ENCODE measurements around the gene SLC36A4.
"Not testable (repeated sequence)": the region's sequence is repeated elsewhere in the genome, so short reads cannot be mapped to it uniquely, and the experiment has no call there.

SLC36A4 gene

DNA sequence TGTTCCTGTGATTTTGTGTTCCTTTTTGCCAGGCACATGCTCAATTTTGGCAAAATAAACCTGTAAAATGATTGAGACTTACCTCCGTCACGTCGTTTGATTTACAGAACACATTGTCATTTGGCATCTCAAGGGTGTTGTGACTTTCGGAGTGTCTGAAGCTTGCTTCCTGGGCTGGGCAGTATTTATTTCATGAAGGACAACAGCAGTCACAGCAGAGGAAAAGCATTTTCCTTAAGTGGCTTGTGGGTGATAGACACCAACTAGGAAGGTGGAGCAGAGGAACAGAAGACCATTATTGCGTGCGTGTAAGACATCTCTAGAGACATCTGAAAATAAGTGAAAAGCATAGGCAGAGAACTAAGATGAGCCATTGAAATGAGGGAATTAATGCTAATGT, 80.2 kb downstream of the SLC36A4 start:
- Histone ChIP-seq H3K9ac (ENCODE audit: low read length) (peak overlapping the region; percentile 56), H3K27me3 (ENCODE audit: control insufficient read depth, insufficient read depth, low read length) (no peaks in the 10 kb centered on the region), H3K27ac (ENCODE audit: low read length) (peak overlapping the region; percentile 74), H3K36me3 (ENCODE audit: control insufficient read depth, low read depth, low read length) (no peaks in the 10 kb centered on the region), H3K4me1 (ENCODE audit: control insufficient read depth, low read depth, low read length) (peaks cover 51% of the 10 kb centered on the region), H3K9me3 (ENCODE audit: control insufficient read depth, low read depth, low read length) (no peaks in the 10 kb centered on the region), H3K4me3 (ENCODE audit: low read length) (peak overlapping the region; percentile 52)

DNA sequence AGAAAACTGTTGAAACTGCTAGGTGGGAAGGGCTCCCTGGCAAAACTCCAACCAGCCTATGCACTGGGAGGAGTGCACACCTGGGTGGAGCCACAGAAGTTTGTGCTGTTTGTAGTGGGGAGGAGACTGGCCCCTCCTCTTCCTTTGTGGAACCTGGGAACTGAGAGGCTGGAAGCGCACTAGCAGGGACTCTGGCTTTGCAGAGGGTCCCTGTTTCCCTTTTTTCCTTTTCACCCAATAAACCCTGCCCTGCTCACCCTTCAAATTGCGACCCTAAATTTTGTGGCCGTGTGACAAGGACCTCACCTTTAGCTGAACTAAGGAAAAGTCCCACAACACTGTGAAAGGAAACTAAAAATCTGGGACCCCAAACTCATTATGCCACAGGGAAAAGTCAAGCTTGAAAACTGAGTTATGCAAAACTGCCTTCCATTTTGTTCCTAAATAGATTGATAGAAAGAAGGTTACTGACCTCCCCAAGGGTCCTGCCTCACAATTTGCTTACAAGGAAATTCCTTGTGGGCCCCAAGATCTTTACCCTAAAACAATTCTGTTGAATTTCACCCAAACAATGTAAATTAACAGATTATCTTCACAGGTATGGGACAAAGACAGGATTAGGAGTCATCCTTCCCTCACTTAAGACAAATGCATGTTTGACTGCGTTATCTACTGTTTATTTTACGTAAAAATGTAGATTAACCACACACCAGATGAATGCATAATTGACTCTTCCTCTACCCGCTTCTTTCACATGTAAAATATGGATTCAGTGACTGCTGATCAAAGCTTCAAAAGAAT, 81.0 kb downstream of the SLC36A4 start:
- H3K36me3 ChIP-seq (ENCODE audit: control insufficient read depth, low read depth, low read length) = no peaks in the 10 kb centered on the region
- no peaks in the 10 kb centered on the region for H3K9me3 ChIP-seq (ENCODE audit: control insufficient read depth, low read depth, low read length)
- no peaks in the 10 kb centered on the region for H3K27me3 ChIP-seq (ENCODE audit: control insufficient read depth, insufficient read depth, low read length)
- H3K4me1 ChIP-seq (ENCODE audit: control insufficient read depth, low read depth, low read length) = peaks cover 51% of the 10 kb centered on the region
- H3K9ac ChIP-seq (ENCODE audit: low read length) = peak overlapping the region; percentile 56
- peak overlapping the region; percentile 74 for H3K27ac ChIP-seq (ENCODE audit: low read length)
- peak overlapping the region; percentile 52 for H3K4me3 ChIP-seq (ENCODE audit: low read length)

DNA sequence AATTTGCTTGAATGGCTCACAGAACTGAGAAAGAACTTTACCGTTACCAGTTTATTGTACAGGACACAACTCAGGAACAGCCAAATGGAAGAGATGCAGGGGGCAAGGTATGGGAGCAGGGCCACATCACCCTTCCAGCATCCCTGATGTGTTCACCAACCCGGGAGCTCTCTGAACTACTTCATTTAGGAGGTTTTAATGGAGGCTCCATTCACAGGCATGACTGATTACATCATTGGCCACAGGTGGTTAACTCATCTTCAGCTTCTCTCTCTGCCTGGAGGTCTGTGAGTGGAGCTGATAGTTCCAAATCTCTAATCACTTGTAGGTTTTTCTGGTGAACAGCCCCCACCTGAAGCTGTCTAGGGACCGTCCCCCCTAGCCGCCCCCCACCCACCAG, 83.5 kb downstream of the SLC36A4 start:
- Histone ChIP-seq H3K27ac (ENCODE audit: low read length) (no peak overlapping the region), H3K4me1 (ENCODE audit: control insufficient read depth, low read depth, low read length) (peaks cover 51% of the 10 kb centered on the region), H3K27me3 (ENCODE audit: control insufficient read depth, insufficient read depth, low read length) (no peaks in the 10 kb centered on the region), H3K36me3 (ENCODE audit: control insufficient read depth, low read depth, low read length) (no peaks in the 10 kb centered on the region), H3K9me3 (ENCODE audit: control insufficient read depth, low read depth, low read length) (no peaks in the 10 kb centered on the region), H3K9ac (ENCODE audit: low read length) (no peak overlapping the region), H3K4me3 (ENCODE audit: low read length) (no peak overlapping the region)

- H3K36me3 ChIP-seq (ENCODE audit: control insufficient read depth, low read depth, low read length) = no peaks in the 10 kb centered on the region
- no peak overlapping the region for H3K9ac ChIP-seq (ENCODE audit: low read length)
- no peaks in the 10 kb centered on the region for H3K9me3 ChIP-seq (ENCODE audit: control insufficient read depth, low read depth, low read length)
- H3K4me3 ChIP-seq (ENCODE audit: low read length) = no peak overlapping the region
- H3K27me3 ChIP-seq (ENCODE audit: control insufficient read depth, insufficient read depth, low read length) = no peaks in the 10 kb centered on the region
- no peak overlapping the region for H3K27ac ChIP-seq (ENCODE audit: low read length)
- peaks cover 51% of the 10 kb centered on the region for H3K4me1 ChIP-seq (ENCODE audit: control insufficient read depth, low read depth, low read length)
These were observed 84.0 kb downstream of the SLC36A4 start for GRCh38 chr11:93113824-93114223.

DNA sequence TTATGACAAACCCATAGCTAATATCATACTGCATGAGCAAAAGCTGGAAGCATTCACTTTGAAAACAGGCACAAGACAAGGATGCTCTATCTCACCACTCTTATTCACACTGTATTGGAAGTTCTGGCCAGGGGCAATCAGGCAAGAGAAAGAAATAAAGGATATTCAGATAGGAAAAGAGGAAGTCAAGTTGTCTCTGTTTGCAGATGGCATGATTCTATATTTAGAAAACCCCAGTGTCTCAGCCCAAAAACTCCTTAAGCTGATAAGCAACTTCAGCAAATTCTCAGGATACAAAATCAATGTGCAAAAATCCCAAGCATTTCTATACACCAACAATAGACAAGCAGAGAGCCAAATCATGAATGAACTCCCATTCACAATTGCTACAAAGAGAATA, 86.6 kb downstream of the SLC36A4 start:
- H3K27me3 ChIP-seq (ENCODE audit: control insufficient read depth, insufficient read depth, low read length); H3K36me3 ChIP-seq (ENCODE audit: control insufficient read depth, low read depth, low read length); H3K27ac ChIP-seq (ENCODE audit: low read length); H3K9ac ChIP-seq (ENCODE audit: low read length); H3K9me3 ChIP-seq (ENCODE audit: control insufficient read depth, low read depth, low read length); H3K4me3 ChIP-seq (ENCODE audit: low read length): not testable (repeated sequence)
- peaks cover 25% of the 10 kb centered on the region for H3K4me1 ChIP-seq (ENCODE audit: control insufficient read depth, low read depth, low read length)

GRCh38 chr11:93100211-93100610, 97.6 kb downstream of the SLC36A4 start:
- H3K9ac ChIP-seq (ENCODE audit: low read length) = no peak overlapping the region
- no peaks in the 10 kb centered on the region for H3K4me1 ChIP-seq (ENCODE audit: control insufficient read depth, low read depth, low read length)
- no peak overlapping the region for H3K27ac ChIP-seq (ENCODE audit: low read length)
- no peaks in the 10 kb centered on the region for H3K36me3 ChIP-seq (ENCODE audit: control insufficient read depth, low read depth, low read length)
- H3K4me3 ChIP-seq (ENCODE audit: low read length) = no peak overlapping the region
- no peaks in the 10 kb centered on the region for H3K27me3 ChIP-seq (ENCODE audit: control insufficient read depth, insufficient read depth, low read length)
- peaks cover under 1% of the 10 kb centered on the region for H3K9me3 ChIP-seq (ENCODE audit: control insufficient read depth, low read depth, low read length)

DNA sequence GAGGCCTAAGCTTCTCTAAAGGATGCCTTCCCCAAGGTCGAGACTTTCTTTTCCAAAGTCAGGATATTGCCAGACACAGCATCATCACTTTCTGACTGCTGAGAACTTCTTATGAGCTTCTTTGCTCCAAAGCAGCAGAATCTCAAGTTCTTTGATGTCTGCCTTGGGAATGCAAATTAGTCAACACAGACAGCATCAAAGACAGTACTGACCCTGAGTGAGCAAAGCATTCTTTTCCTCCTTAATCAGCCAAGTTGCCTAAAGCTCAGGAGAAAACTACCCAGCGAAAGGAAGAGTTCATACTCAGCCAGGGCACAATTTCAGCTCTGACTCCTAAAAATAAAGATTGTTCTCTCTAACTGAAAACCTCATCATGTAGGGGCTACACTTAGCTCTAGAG, 98.0 kb downstream of the SLC36A4 start:
- Histone ChIP-seq H3K4me3 (ENCODE audit: low read length) (no peak overlapping the region), H3K9me3 (ENCODE audit: control insufficient read depth, low read depth, low read length) (peaks cover 5% of the 10 kb centered on the region), H3K4me1 (ENCODE audit: control insufficient read depth, low read depth, low read length) (no peaks in the 10 kb centered on the region), H3K36me3 (ENCODE audit: control insufficient read depth, low read depth, low read length) (no peaks in the 10 kb centered on the region), H3K27ac (ENCODE audit: low read length) (no peak overlapping the region), H3K27me3 (ENCODE audit: control insufficient read depth, insufficient read depth, low read length) (no peaks in the 10 kb centered on the region), H3K9ac (ENCODE audit: low read length) (no peak overlapping the region)
